K562 (cell line): ENCODE measurements around the gene MRPL58. TPM values are rescaled to one million over a fixed set of nuclear protein-coding genes. Genes with fewer than 3 reads are reported as not detected.

ENCODE experiments used
- CBX1 ChIP-seq: sonication (generic); IDR thresholded peaks from 2 replicates; pipeline ENCODE4 v1.6.1; 2016; ENCODE audit warnings: antibody characterized with exemption, low read depth, mild to moderate bottlenecking
- CSDE1 ChIP-seq, 2 experiments: fragments of 450-650 bp; IDR thresholded peaks; 2 replicates each; pipeline ENCODE4 v1.6.1; 2016; ENCODE audit warnings: mild to moderate bottlenecking in 1 of 2
- GABPB2 ChIP-seq: fragments of 250-450 bp; sonication (Bioruptor Pico); conservative IDR thresholded peaks from 2 replicates; pipeline ENCODE4 v1.5.1; 2021; ENCODE audit warnings: mild to moderate bottlenecking
- RBM22 ChIP-seq: fragments of 200-400 bp; formaldehyde crosslinking; IDR thresholded peaks from 2 replicates; pipeline ENCODE4 v1.6.1; 2018; ENCODE audit warnings: low read length, low read depth; ENCODE audit not compliant: poor library complexity, severe bottlenecking
- SRF ChIP-seq, 2 experiments: fragments of 250-450, 450-650 bp in 1 of 2; sonication (Bioruptor Pico) in 1 of 2; sonication (generic) in 1 of 2; formaldehyde crosslinking; IDR thresholded peaks; 2 replicates each; pipeline versions ENCODE4 v1.5.0 to v1.5.1; 2020 to 2022; ENCODE audit warnings: mild to moderate bottlenecking in 1 of 2, missing genetic modification reagents in 1 of 2
- TAF15 ChIP-seq: fragments of 200-400 bp; formaldehyde crosslinking; IDR thresholded peaks from 2 replicates; pipeline ENCODE4 v1.6.1; 2017; ENCODE audit warnings: mild to moderate bottlenecking, low read depth, low read length, moderate library complexity
- TGIF2 ChIP-seq: sonication (generic); formaldehyde crosslinking; IDR thresholded peaks from 2 replicates; pipeline ENCODE4 v1.8.1; 2022; ENCODE audit warnings: mild to moderate bottlenecking, missing genetic modification reagents, moderate library complexity
- U2AF2 ChIP-seq: fragments of 200-400 bp; formaldehyde crosslinking; optimal IDR thresholded peaks from 2 replicates; pipeline ENCODE3; 2017; ENCODE audit warnings: low read depth, mild to moderate bottlenecking, low read length
- XRCC5 ChIP-seq: fragments of 200-400 bp; formaldehyde crosslinking; IDR thresholded peaks from 2 replicates; pipeline ENCODE4 v1.6.1; 2017; ENCODE audit warnings: low read depth, mild to moderate bottlenecking, low read length
- ZNF134 ChIP-seq: fragments of 250-450 bp; sonication (Bioruptor Pico); conservative IDR thresholded peaks from 2 replicates; pipeline ENCODE4 v1.4.0; 2020
- ZNF431 ChIP-seq: sonication (generic); formaldehyde crosslinking; IDR thresholded peaks from 2 replicates; pipeline ENCODE4 v1.8.0; 2022; ENCODE audit warnings: mild to moderate bottlenecking, missing genetic modification reagents
- ZNF444 ChIP-seq: fragments of 250-450 bp; sonication (Bioruptor Pico); IDR thresholded peaks from 2 replicates; pipeline ENCODE4 v1.4.0; 2020; ENCODE audit warnings: mild to moderate bottlenecking, moderate library complexity
- ZSCAN32 ChIP-seq: fragments of 450-650 bp; formaldehyde crosslinking; IDR thresholded peaks from 2 replicates; pipeline ENCODE4 v1.4.0; 2020; ENCODE audit warnings: mild to moderate bottlenecking, moderate library complexity
- polyA plus RNA-seq, 8 experiments: library from polyadenylated mRNA; depleted of rRNA in 4 of 8; stranded (reverse) in 5 of 8; unstranded in 3 of 8; fragments of >200 nt; fragmentation: Nextera tagmentation in 2 of 8; fragmentation: Illumina TruSeq in 1 of 8; extraction: Ambion mirVana in 2 of 8; extraction: Trizol in 1 of 8; gene quantifications; 2 replicates each; pipeline versions ENCODE4 v1.2.1 to v1.2.3, GENCODE V29; 2011 to 2014; ENCODE audit warnings: inconsistent platforms in 1 of 8, missing spikeins in 1 of 8
- total RNA-seq, 7 experiments: library from RNA; depleted of rRNA in 6 of 7; stranded (reverse); fragments of >200 nt in 6 of 7; fragmentation: Illumina TruSeq in 2 of 7; extraction: Trizol in 2 of 7; gene quantifications; 2 replicates each; pipeline versions ENCODE4 v1.2.1 to v1.2.3, GENCODE V29; 2011 to 2021; ENCODE audit warnings: low replicate concordance in 1 of 7
- TF ChIP-seq, protein P1 (sequence below): fragments of 450-650 bp; IDR thresholded peaks from 2 replicates; pipeline ENCODE4 v1.6.1; 2016; ENCODE audit warnings: borderline replicate concordance
- TF ChIP-seq, protein P2 (sequence below): sonication (generic); formaldehyde crosslinking; IDR thresholded peaks from 2 replicates; pipeline ENCODE4 v1.8.0; 2022; ENCODE audit warnings: mild to moderate bottlenecking, low read depth, missing genetic modification reagents
- TF ChIP-seq, protein P3 (sequence below): fragments of 450-650 bp; formaldehyde crosslinking; IDR thresholded peaks from 2 replicates; pipeline ENCODE4 v1.4.0; 2020; ENCODE audit warnings: mild to moderate bottlenecking
- TF ChIP-seq, protein P4 (sequence below): fragments of 250-450 bp; sonication (Bioruptor Pico); IDR thresholded peaks from 2 replicates; pipeline ENCODE4 v1.8.0; 2022; ENCODE audit warnings: inconsistent platforms
- TF ChIP-seq, protein P5 (sequence below): fragments of 450-650 bp; IDR thresholded peaks from 2 replicates; pipeline ENCODE4 v1.6.1; 2016; ENCODE audit warnings: antibody characterized with exemption
- TF ChIP-seq, protein P6 (sequence below): fragments of 250-450 bp; sonication (Bioruptor Pico); IDR thresholded peaks from 2 replicates; pipeline ENCODE4 v1.9.0; 2021; ENCODE audit warnings: mild to moderate bottlenecking

Gene MRPL58
- total and polyA plus RNA-seq, 9 of the 15 experiments (the other 6 are each of a cell fraction or from before 2014, with no cell fraction given): 30.8 to 107 (median 72.4) TPM

DNA sequence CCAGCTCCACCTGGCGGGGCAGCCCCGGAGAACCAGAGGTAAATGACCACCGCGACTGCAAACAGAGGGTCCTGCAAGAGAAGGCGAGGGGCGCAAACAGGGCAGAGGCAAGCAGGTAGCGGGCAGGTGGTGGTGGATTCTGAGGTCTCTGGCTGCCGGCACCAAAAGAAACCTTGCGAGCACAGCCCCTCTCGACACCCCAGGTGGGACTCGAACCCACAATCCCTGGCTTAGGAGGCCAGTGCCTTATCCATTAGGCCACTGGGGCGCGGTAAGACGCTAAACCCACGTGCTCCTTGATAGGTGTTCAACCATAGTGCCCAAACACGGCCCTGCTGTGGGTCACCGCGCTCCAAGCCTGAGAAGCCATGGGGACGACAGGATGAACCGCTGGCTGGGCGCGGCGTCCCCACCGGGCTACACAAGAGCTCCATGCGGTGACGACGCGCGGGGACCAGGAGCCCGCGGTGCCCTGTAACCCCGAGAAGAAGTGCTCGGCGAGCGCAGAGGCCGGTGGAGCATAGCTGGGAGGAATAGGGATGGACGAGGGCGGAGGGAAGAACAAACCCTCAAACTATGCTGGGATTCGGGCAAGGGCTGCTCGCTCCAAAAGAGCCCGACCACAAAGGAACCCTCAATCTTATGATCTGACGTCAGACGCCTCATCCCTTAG is 21.9 kb downstream of the MRPL58 start (continued):
- peak; percentile 44 for TF ChIP-seq RBM22
- TF ChIP-seq U2AF2: no peak
- no peak for TF ChIP-seq ZNF431 (CRISPR knock-in tag)
- 0 out of 2 replicates have a peak, but pooled peaks have one; percentile 14 for TF ChIP-seq CBX1
- no peak for TF ChIP-seq ZNF444 (CRISPR knock-in tag)
- 0 out of 2 replicates have a peak, but pooled peaks have one; percentile 2 for TF ChIP-seq ZSCAN32 (CRISPR knock-in tag)
- TF ChIP-seq, protein P1, sequence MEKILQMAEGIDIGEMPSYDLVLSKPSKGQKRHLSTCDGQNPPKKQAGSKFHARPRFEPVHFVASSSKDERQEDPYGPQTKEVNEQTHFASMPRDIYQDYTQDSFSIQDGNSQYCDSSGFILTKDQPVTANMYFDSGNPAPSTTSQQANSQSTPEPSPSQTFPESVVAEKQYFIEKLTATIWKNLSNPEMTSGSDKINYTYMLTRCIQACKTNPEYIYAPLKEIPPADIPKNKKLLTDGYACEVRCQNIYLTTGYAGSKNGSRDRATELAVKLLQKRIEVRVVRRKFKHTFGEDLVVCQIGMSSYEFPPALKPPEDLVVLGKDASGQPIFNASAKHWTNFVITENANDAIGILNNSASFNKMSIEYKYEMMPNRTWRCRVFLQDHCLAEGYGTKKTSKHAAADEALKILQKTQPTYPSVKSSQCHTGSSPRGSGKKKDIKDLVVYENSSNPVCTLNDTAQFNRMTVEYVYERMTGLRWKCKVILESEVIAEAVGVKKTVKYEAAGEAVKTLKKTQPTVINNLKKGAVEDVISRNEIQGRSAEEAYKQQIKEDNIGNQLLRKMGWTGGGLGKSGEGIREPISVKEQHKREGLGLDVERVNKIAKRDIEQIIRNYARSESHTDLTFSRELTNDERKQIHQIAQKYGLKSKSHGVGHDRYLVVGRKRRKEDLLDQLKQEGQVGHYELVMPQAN: peak; percentile 74; the same call in 1 of the 2 replicates
- 0 out of 2 replicates have a peak, but pooled peaks have one; percentile 46 for TF ChIP-seq GABPB2 (CRISPR knock-in tag)
- TF ChIP-seq, protein P2, sequence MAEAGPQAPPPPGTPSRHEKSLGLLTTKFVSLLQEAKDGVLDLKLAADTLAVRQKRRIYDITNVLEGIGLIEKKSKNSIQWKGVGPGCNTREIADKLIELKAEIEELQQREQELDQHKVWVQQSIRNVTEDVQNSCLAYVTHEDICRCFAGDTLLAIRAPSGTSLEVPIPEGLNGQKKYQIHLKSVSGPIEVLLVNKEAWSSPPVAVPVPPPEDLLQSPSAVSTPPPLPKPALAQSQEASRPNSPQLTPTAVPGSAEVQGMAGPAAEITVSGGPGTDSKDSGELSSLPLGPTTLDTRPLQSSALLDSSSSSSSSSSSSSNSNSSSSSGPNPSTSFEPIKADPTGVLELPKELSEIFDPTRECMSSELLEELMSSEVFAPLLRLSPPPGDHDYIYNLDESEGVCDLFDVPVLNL (CRISPR knock-in tag): peak; percentile 80
- 0 out of 2 replicates have a peak, but pooled peaks have one; percentile 17 for TF ChIP-seq ZNF134 (CRISPR knock-in tag)
- TF ChIP-seq, protein P3, sequence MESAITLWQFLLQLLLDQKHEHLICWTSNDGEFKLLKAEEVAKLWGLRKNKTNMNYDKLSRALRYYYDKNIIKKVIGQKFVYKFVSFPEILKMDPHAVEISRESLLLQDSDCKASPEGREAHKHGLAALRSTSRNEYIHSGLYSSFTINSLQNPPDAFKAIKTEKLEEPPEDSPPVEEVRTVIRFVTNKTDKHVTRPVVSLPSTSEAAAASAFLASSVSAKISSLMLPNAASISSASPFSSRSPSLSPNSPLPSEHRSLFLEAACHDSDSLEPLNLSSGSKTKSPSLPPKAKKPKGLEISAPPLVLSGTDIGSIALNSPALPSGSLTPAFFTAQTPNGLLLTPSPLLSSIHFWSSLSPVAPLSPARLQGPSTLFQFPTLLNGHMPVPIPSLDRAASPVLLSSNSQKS (CRISPR knock-in tag): no peak
- TF ChIP-seq TAF15: no peak
- 0 out of 4 replicates have a peak, but pooled peaks of 1 of the 2 experiments have one; percentile 15 for TF ChIP-seq CSDE1 (IDR thresholded peaks at IDR 0.05)
- TF ChIP-seq SRF (CRISPR knock-in tag; IDR thresholded peaks at IDR 0.05): peak in 1 of 2 experiments; percentile 60; a peak in 1 of 4 replicates
- peak; percentile 73; the same call in 1 of the 2 replicates for TF ChIP-seq XRCC5
- TF ChIP-seq, protein P4, sequence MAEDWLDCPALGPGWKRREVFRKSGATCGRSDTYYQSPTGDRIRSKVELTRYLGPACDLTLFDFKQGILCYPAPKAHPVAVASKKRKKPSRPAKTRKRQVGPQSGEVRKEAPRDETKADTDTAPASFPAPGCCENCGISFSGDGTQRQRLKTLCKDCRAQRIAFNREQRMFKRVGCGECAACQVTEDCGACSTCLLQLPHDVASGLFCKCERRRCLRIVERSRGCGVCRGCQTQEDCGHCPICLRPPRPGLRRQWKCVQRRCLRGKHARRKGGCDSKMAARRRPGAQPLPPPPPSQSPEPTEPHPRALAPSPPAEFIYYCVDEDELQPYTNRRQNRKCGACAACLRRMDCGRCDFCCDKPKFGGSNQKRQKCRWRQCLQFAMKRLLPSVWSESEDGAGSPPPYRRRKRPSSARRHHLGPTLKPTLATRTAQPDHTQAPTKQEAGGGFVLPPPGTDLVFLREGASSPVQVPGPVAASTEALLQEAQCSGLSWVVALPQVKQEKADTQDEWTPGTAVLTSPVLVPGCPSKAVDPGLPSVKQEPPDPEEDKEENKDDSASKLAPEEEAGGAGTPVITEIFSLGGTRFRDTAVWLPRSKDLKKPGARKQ (CRISPR knock-in tag): no peak
- TF ChIP-seq TGIF2 (CRISPR knock-in tag): peak; percentile 33; the same call in 1 of the 2 replicates
- TF ChIP-seq, protein P5, sequence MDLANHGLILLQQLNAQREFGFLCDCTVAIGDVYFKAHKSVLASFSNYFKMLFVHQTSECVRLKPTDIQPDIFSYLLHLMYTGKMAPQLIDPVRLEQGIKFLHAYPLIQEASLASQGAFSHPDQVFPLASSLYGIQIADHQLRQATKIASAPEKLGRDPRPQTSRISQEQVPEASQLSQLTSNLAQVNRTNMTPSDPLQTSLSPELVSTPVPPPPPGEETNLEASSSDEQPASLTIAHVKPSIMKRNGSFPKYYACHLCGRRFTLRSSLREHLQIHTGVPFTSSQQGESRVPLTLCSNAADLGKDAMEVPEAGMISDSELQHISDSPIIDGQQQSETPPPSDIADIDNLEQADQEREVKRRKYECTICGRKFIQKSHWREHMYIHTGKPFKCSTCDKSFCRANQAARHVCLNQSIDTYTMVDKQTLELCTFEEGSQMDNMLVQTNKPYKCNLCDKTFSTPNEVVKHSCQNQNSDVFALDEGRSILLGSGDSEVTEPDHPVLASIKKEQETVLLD: no peak
- TF ChIP-seq, protein P6, sequence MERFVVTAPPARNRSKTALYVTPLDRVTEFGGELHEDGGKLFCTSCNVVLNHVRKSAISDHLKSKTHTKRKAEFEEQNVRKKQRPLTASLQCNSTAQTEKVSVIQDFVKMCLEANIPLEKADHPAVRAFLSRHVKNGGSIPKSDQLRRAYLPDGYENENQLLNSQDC: no peak
